Activated CD8-positive, alpha-beta T cell treated with anti-CD3 and anti-CD28 coated beads for 36 hours (primary cell): ENCODE measurements around the gene OR6Y1. TPM values are rescaled to one million over a fixed set of nuclear protein-coding genes. Genes with fewer than 3 reads are reported as not detected.

Experiments used
- ATAC-seq: fragments of 200-7000 bp; cut with Tn5 transposase; one replicate; pipeline ENCODE4 v1.10.0; 2021; ENCODE audit warnings: mild to moderate bottlenecking, moderate library complexity
- CTCF ChIA-PET: fragments of 350-600 bp; sonication (Branson Sonifier 250); formaldehyde crosslinking; loops from one replicate; lab custom pipeline; 2021; ENCODE audit warnings: antibody characterized with exemption; lab: Charles Lee
- POLR2A ChIA-PET: fragments of 350-600 bp; sonication (Branson Sonifier 250); formaldehyde crosslinking; loops from one replicate; lab custom pipeline; 2021; ENCODE audit warnings: antibody characterized with exemption; lab: Charles Lee
- DNase-seq: peaks from one replicate; pipeline ENCODE4 v3.0.0-alpha.2; 2020
- H3K27ac Mint-ChIP-seq: one replicate; pipeline ENCODE4 v1.8.0; 2021; ENCODE audit warnings: mild to moderate bottlenecking, mixed read lengths
- H3K27me3 Mint-ChIP-seq: one replicate; pipeline ENCODE4 v1.8.0; 2021; ENCODE audit warnings: mixed read lengths
- H3K36me3 Mint-ChIP-seq: one replicate; pipeline ENCODE4 v1.8.0; 2021; ENCODE audit warnings: low read depth, mixed read lengths
- H3K4me1 Mint-ChIP-seq: one replicate; pipeline ENCODE4 v1.8.0; 2021; ENCODE audit warnings: low read depth, mixed read lengths
- H3K4me3 Mint-ChIP-seq: one replicate; pipeline ENCODE4 v1.8.0; 2021; ENCODE audit warnings: mild to moderate bottlenecking, moderate library complexity, mixed read lengths
- H3K9me3 Mint-ChIP-seq: one replicate; pipeline ENCODE4 v1.8.0; 2021; ENCODE audit warnings: mixed read lengths
- CTCF ChIP-seq: fragments of 200-600 bp; IDR thresholded peaks from one replicate; pipeline ENCODE4 v1.8.0; 2022; ENCODE audit warnings: antibody characterized with exemption, mild to moderate bottlenecking
- intact Hi-C: fragments of 100-400 bp; cut with micrococcal nuclease; formaldehyde crosslinking; loops from one replicate; pipeline ENCODE4 v1.10.0; 2022
- total RNA-seq, 2 experiments: library from RNA; stranded (reverse); gene quantifications; one replicate each; pipeline ENCODE4 v1.2.3, GENCODE V29; 2021

OR6Y1 gene
- total RNA-seq, 2 experiments from 2014 or later = not detected

DNA sequence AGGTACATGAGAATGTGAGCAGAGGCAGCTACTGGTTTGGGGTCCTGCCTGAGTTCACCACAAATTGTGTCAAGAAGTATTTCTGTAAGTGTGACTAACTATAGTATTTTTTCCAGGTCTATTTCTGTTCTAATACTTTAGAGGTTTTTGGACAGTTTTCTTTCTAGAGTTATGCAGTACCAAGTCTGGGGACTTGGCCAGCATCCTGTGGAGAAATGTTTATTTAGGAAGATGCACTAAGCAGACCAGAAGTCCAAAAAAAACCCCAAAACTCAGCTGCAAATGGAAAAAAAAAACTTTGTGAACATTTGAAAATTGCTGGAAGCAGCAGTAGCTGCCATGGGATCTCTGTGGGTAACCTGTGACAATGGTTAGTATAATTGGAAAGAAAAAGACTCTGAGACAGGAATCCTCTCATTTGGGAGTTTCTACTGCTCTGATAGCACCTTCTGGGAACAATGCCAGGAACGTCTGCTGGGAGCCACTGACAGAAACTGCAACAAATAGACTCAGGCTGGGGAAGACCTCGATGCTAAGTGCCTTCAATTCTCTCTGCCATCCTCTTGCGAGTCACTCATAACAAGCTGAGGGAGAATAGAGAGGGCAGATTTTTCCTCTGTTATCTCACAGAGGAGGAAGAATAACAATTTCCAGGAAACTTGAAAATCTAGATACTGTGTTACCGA lies 44.6 kb downstream of the OR6Y1 start:
- Mint-ChIP-seq H3K36me3 (no peaks in the 10 kb centered on the region), H3K27me3 (peaks cover 14% of the 10 kb centered on the region), H3K4me3 (no peak overlapping the region), H3K9me3 (no peaks in the 10 kb centered on the region), H3K4me1 (no peaks in the 10 kb centered on the region), H3K27ac (no peak overlapping the region)
- TF ChIP-seq CTCF = no peak
- no peak for DNase-seq
- intact Hi-C loops = no loop called here
- CTCF ChIA-PET = no interaction called here
- POLR2A ChIA-PET = no interaction called here
- no peak for ATAC-seq

DNA sequence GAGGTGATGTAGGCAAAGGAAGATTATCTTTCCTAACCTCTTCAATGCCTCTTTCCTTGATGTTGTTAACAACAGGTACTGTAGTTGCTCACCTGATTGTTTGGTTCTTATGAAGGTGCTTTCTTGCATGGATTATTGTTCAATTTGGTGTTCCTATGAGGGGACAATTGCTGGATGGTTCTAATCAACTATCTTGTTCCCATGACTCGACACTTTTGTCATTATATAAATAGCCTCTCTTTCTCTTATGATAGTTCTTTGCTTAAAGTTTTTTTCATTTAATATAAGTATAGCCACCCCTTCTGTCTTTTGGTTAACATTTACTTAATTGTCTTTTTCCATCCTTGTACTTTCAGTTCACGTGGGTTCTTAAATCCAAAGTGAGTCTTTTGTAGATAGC lies 46.7 kb downstream of the OR6Y1 start:
- DNase-seq = no peak
- peaks cover 10% of the 10 kb centered on the region for H3K27me3 Mint-ChIP-seq
- H3K4me3 Mint-ChIP-seq = no peak overlapping the region
- ATAC-seq = no peak
- intact Hi-C loops = no loop called here
- no peaks in the 10 kb centered on the region for H3K36me3 Mint-ChIP-seq
- H3K27ac Mint-ChIP-seq = no peak overlapping the region
- CTCF ChIA-PET = no interaction called here
- no peaks in the 10 kb centered on the region for H3K4me1 Mint-ChIP-seq
- TF ChIP-seq CTCF = no peak
- POLR2A ChIA-PET = no interaction called here
- H3K9me3 Mint-ChIP-seq = peaks cover 3% of the 10 kb centered on the region

- ChIA-PET CTCF (interaction anchor here (1.7 kb wide), 1 partner anchor 492 kb away, joined by 8 read pairs; no protein-coding TSS in a partner anchor), POLR2A (interaction anchor here (0.5 kb wide), 1 partner anchor 505 kb away, joined by 3 read pairs; no protein-coding TSS in a partner anchor)
- Mint-ChIP-seq H3K27ac (no peak overlapping the region), H3K36me3 (no peaks in the 10 kb centered on the region), H3K9me3 (peaks cover 4% of the 10 kb centered on the region), H3K27me3 (peaks cover 10% of the 10 kb centered on the region), H3K4me1 (no peaks in the 10 kb centered on the region), H3K4me3 (no peak overlapping the region)
- ATAC-seq (no peak), DNase-seq (peak; percentile 57)
- intact Hi-C loops = no loop called here
- TF ChIP-seq CTCF = peak; percentile 50
Observed at GRCh38 chr1:158506369-158506987, 47.7 kb downstream of the OR6Y1 start.

GRCh38 chr1:158496374-158496773 lies 57.8 kb downstream of the OR6Y1 start:
- TF ChIP-seq CTCF = no peak
- H3K27me3 Mint-ChIP-seq = peaks cover 6% of the 10 kb centered on the region
- no peaks in the 10 kb centered on the region for H3K36me3 Mint-ChIP-seq
- ATAC-seq (no peak), DNase-seq (no peak)
- POLR2A ChIA-PET = no interaction called here
- CTCF ChIA-PET = interaction anchor here (0.9 kb wide), 1 partner anchor 292 kb away, joined by 4 read pairs; no protein-coding TSS in a partner anchor
- no peaks in the 10 kb centered on the region for H3K9me3 Mint-ChIP-seq
- H3K27ac Mint-ChIP-seq = no peak overlapping the region
- no peak overlapping the region for H3K4me3 Mint-ChIP-seq
- intact Hi-C loops = no loop called here
- H3K4me1 Mint-ChIP-seq = no peaks in the 10 kb centered on the region

DNA sequence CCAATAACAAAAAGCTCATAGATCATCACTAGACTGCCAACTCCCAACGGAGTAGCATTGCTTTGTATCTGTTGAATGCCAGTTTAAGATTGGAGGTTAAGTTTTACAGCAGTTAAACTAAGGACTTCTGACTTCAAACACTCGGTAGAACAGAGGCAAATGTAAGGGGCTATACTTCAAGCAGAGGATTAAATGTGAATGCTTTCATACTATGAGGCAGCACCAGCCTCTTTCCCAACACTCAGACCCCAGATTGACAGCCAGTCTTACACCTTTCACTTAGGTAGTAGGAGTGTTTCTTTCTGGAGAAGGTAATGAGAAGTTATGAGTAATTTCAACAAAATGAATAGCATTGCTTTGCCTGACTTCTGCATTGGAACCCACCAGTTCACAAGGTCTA lies 59.4 kb downstream of the OR6Y1 start:
- POLR2A ChIA-PET = no interaction called here
- intact Hi-C loops = no loop called here
- no peak overlapping the region for H3K4me3 Mint-ChIP-seq
- H3K36me3 Mint-ChIP-seq = no peaks in the 10 kb centered on the region
- ATAC-seq (no peak), DNase-seq (no peak)
- peaks cover 7% of the 10 kb centered on the region for H3K27me3 Mint-ChIP-seq
- no peak overlapping the region for H3K27ac Mint-ChIP-seq
- no peaks in the 10 kb centered on the region for H3K9me3 Mint-ChIP-seq
- CTCF ChIA-PET = no interaction called here
- no peaks in the 10 kb centered on the region for H3K4me1 Mint-ChIP-seq
- TF ChIP-seq CTCF = no peak
